Measurements from ENCODE around the gene SCN1A. TPM values are rescaled to one million over a fixed set of nuclear protein-coding genes. Genes with fewer than 3 reads are reported as not detected.
A peak's percentile ranks its signal among the peaks of the same experiment; 100 is the strongest.

SCN1A gene
- total and polyA plus RNA-seq, 2 of the 8 experiments (the other 6 are each of a cell fraction or from before 2014, with no cell fraction given): 0.18 to 1.9 TPM

DNA sequence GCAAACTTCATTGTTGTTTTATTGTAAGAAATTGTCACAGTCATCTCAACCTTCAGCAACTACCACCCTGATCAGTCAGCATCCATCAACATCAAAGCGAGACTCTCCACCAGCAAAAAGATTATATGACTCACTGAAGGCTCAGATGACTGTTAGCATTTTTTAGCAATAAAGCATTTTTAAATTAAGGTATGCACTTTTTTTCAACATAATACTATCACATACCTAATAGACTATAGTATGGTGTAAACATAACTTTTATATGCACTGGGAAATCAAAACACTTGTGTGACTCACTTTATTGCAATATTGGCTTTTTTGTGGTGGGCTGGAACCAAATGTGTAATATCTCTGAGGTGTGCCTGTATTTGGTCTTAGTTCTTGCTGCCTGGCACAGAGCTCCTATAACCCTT is 15.6 kb downstream of the SCN1A start:
- Histone ChIP-seq H2BK12ac (ENCODE audit: low read depth, low read length) (no peak overlapping the region), H2AFZ (ENCODE audit: low read length) (no peak overlapping the region), H2BK20ac (ENCODE audit: low read length) (no peak overlapping the region), H3K4ac (replicated peaks; ENCODE audit: insufficient read length, low read depth, low read length) (no peak overlapping the region), H4K91ac (replicated peaks; ENCODE audit: insufficient read length, low read length) (no peak overlapping the region), H3K4me2 (ENCODE audit: insufficient read depth in 1 of 2, low read depth in 2 of 2, low read length in 2 of 2) (no peak overlapping the region), H3K23me2 (ENCODE audit: low read depth, low read length) (no peaks in the 10 kb centered on the region), H3K9ac (replicated peaks in 1 of 4; ENCODE audit: extremely low read depth in 1 of 4, low read depth in 3 of 4, low read length in 3 of 4) (no peak overlapping the region), H4K20me1 (replicated peaks in 1 of 2; ENCODE audit: control insufficient read depth in 1 of 2, insufficient read depth in 2 of 2, low read length in 2 of 2) (no peaks in the 10 kb centered on the region), H2BK120ac (replicated peaks; ENCODE audit: low read depth, low read length) (no peak overlapping the region), H3K23ac (ENCODE audit: insufficient read length) (no peak overlapping the region), H3K79me1 (ENCODE audit: low read depth, low read length) (no peaks in the 10 kb centered on the region), H3K36me3 (ENCODE audit: control insufficient read depth in 2 of 4, insufficient read depth in 4 of 4, low read length in 3 of 4) (peaks cover 0 to 2% (median 0%) of the 10 kb centered on the region in 4 experiments; a peak in 1 of 8 replicates), H3K4me1 (replicated peaks in 1 of 4; ENCODE audit: control insufficient read depth in 3 of 4, insufficient read depth in 4 of 4, low read length in 3 of 4) (no peaks in the 10 kb centered on the region), H3K9me3 (ENCODE audit: insufficient read depth in 2 of 2, low read depth in 1 of 2, low read length in 1 of 2) (no peaks in the 10 kb centered on the region), H3K56ac (replicated peaks; ENCODE audit: insufficient read length, low read depth, low read length) (no peak overlapping the region), H3K27ac (ENCODE audit: low read depth, low read length) (no peak overlapping the region), H3K27me3 (replicated peaks in 1 of 4; ENCODE audit: control insufficient read depth in 3 of 4, extremely low read depth in 1 of 4, insufficient read depth in 3 of 4, low read length in 3 of 4) (no peaks in the 10 kb centered on the region), H3K14ac (ENCODE audit: insufficient read length) (no peak overlapping the region), H3K18ac (ENCODE audit: extremely low read depth, low read length) (no peak overlapping the region), H2BK5ac (ENCODE audit: low read depth, low read length) (no peak overlapping the region), H3K79me2 (ENCODE audit: control insufficient read depth in 1 of 2, insufficient read depth in 2 of 2, low read length in 2 of 2) (no peaks in the 10 kb centered on the region), H2BK15ac (ENCODE audit: low read length) (no peak overlapping the region), H3K4me3 (ENCODE audit: extremely low read depth in 1 of 4, insufficient read depth in 2 of 4, low read depth in 3 of 4, low read length in 4 of 4) (no peak overlapping the region), H2AK5ac (ENCODE audit: low read depth, low read length) (no peak overlapping the region), H4K5ac (ENCODE audit: insufficient read length, low read depth, low read length) (no peak overlapping the region), H4K8ac (ENCODE audit: extremely low read depth, insufficient read depth, low read length) (no peak overlapping the region)
- DNase-seq (ENCODE audit: low read depth in 1 of 2, low spot score in 2 of 2): no peak
- TF ChIP-seq GTF2F1 (IDR thresholded peaks at IDR 0.05; ENCODE audit: borderline replicate concordance, low read depth, low read length): no peak
- no peak for TF ChIP-seq SIN3A (conservative IDR thresholded peaks at IDR 0.05 in 1 of 2, IDR thresholded peaks at IDR 0.05 in 1 of 2; ENCODE audit: low read depth in 1 of 2, low read length in 2 of 2)
- no peak for TF ChIP-seq NRF1 (IDR thresholded peaks at IDR 0.05; ENCODE audit: low read depth, low read length)
- no peak for TF ChIP-seq SIRT6 (IDR thresholded peaks at IDR 0.05; ENCODE audit: low read length)
- TF ChIP-seq TBP (IDR thresholded peaks at IDR 0.05; ENCODE audit: low read depth, low read length): no peak
- TF ChIP-seq TEAD4 (IDR thresholded peaks at IDR 0.05; ENCODE audit: low read depth, low read length): no peak
- no peak for TF ChIP-seq BCL11A (IDR thresholded peaks at IDR 0.05; ENCODE audit: low read depth in 2 of 2, low read length in 2 of 2)
- TF ChIP-seq CBX8 (IDR thresholded peaks at IDR 0.05; ENCODE audit: borderline replicate concordance, low read depth, low read length): no peak
- ChIA-PET POLR2A (ENCODE audit: partially characterized antibody) (no interaction called here), CTCF (ENCODE audit: partially characterized antibody) (interaction anchor here (0.7 to 1.5 kb wide), 5 partner anchors 8 to 156 kb away, joined by 4 to 10 read pairs (median 5); partner anchors contain the start of gene SCN1A)
- WGBS, 2 experiments (ENCODE audit: extremely low coverage in 1 of 2, insufficient coverage in 1 of 2, insufficient read length in 1 of 2, insufficient replicate concordance in 2 of 2, low coverage in 1 of 2, low lambda C conversion rate in 2 of 2, missing lambda C conversion rate in 1 of 2): 88% methylated on average over 1 of the region's 1 CpG; no CpG with 5 or more reads in 1 of the 2 experiments
- FAIRE-seq: peak; percentile 19
